HG02870 (cell line): ENCODE measurements around the gene PAH.

Experiments used
- ATAC-seq: cut with Tn5 transposase; IDR thresholded peaks from one replicate; pipeline ENCODE4 v1.9.1; 2021; ENCODE audit warnings: mild to moderate bottlenecking, moderate library complexity; ENCODE audit not compliant: unreplicated experiment

PAH gene

GRCh38 chr12:102917026-102917787 is at the start of gene PAH:
Gene PAH, minus strand, starts transcription at chr12:102917244. Its CDS starts 114 bp downstream, at chr12:102917130.
- no peak for ATAC-seq

- no peak for ATAC-seq
Measured at GRCh38 chr12:102966200-102966863, 49.3 kb upstream of the PAH start.

DNA sequence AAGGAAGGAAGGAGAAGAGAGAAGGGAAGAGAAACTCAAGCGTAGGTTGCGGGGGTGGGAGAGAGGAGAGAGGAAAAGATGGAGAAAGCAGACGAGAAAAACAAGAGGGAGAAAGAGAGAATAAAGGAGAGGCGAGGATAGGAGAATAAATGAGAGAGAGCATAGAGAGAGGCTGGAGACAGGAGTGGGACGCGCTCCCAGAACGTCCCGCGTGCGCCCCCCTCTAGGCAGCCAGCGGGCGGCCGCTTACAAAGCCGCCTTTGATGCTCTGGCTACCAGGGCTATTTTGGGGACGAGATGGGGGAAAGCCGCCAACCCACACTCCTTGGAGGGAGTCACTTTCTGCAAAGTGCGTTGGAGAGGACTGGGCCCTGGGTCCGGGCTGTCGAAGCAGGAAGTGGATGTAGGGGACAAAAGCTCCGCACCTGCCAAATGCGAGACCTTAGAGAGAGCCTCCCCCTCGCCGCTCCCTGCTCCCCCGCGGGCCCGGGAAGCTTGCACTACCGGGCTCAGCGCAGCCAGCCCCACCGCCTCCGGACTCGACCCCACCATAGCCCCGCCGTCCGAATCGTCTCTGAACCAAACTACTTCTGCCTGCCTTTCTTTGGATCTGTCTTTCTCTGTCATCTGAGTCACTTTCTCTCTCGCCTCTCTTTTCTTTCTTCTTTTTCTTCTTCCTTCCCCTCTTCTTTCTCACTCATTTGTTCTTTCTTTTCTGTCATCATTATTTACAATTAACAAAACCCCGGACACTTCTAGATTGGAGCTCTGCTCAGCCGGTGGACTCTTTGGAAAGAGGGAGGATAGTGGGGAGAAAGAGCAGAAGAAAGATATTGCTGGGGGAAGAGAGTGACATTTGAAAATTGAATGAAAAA is 48.5 kb upstream of the PAH start:
- ATAC-seq = no peak

GRCh38 chr12:102964872-102965271 is 47.8 kb upstream of the PAH start:
- ATAC-seq = no peak

DNA sequence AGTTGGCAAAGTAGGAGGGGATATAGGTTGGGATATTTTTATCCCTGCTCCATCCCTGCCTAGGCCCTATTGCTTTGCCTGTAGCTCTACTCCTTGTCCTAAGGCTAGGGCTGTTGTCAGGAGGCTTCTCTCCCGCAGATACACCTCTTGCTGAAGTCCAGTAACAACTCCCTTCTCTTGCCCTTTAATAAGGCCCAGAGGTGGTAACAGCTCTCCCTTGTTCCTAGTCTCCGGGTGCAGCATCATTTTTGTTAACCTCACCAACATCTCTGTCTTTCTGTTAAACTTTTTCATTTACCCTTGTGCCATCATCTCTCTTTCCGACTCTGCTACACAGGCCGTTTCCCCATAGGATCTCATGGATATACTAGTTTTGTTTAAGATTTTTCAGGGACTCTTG is 46.8 kb upstream of the PAH start:
- ATAC-seq = no peak

DNA sequence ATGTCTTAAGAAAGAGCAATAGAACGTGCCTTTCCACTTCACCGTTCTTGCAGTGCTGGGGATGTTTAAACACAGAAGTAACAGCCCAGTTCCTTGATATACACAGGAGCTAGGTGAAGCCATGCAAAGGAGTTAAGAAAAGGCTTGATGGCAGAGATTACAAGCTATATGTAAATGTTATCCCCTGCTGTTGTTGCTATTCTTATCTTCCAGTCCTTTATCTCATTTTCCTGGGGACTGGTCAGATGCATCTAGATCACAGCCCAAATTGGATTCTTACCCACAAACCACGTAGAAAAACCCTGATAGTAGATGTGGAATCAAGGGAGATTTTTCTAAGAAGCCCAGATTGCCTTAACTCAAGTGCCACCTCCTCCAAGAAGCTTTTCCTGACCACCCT is 45.9 kb upstream of the PAH start:
- no peak for ATAC-seq

DNA sequence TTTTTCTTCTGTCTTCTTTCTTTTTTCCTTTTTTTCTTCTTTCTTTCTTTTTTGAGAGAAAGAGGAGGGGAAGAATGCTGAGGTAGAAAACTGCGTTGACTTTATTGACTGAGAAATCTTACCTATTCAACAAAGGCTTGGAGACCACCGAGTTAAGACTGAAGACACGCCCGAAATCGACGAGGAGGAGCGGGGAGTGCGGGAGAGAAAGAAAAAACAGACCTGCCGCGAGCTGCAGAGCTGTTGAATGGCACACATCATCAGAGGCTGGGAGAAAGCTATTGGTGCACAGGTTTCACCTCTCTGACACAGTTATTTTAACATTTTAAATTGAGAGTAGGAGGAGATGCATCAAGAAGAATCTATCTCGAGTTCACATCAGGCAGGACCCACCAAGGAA is 45.5 kb upstream of the PAH start:
- no peak for ATAC-seq

- no peak for ATAC-seq
Measured at GRCh38 chr12:102961466-102961855, 44.4 kb upstream of the PAH start.

DNA sequence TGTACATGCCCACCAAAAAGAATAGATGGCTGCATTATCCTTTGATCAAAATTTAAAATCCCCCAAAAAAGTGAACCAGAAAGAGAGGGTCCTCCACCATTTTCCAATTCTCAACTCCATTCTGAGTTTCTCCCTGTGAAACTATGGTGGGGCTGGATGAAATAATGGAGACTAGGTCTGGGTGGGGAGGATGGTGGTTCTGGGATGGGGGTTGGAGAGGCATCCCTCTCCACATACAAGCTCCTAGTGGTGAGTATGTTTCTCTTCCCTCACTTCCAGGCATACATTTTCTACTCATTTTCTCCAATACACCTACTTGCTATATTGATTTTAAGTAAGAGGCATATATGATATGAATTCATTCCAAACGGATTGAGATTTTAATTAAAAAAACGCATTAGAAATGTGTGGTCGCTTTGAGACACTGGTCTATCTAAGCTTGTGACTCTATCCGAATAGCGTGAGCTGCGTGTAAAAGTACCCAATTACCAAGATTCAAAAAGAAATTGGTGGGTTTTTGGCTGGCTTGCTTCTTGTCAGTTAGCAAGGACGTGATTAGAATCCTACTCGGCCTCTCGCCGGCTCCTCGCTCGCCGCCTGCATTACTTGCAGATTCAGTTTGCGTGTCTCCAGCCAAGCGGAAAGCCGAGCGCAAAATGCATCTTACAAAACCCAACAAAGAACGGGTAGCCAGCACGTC is 43.9 kb upstream of the PAH start:
- ATAC-seq = no peak

DNA sequence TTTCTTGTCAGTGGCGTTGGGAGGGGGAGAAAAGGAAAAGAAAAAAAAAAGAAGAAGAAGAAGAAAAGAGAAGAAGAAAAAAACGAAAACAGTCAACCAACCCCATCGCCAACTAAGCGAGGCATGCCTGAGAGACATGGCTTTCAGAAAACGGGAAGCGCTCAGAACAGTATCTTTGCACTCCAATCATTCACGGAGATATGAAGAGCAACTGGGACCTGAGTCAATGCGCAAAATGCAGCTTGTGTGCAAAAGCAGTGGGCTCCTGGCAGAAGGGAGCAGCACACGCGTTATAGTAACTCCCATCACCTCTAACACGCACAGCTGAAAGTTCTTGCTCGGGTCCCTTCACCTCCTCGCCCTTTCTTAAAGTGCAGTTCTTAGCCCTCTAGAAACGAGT is 42.3 kb upstream of the PAH start:
- ATAC-seq = no peak

DNA sequence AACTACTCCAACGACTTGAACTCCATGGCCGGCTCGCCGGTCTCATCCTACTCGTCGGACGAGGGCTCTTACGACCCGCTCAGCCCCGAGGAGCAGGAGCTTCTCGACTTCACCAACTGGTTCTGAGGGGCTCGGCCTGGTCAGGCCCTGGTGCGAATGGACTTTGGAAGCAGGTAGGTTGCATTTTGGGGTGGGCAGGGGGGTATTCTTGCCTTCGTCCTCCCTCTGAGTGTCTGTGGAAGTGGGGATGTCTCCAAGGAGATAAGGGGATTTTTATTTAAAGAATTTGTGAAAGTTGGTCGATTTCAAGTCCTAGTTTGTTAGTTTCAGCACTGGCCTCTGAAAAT is 41.8 kb upstream of the PAH start:
- no peak for ATAC-seq

DNA sequence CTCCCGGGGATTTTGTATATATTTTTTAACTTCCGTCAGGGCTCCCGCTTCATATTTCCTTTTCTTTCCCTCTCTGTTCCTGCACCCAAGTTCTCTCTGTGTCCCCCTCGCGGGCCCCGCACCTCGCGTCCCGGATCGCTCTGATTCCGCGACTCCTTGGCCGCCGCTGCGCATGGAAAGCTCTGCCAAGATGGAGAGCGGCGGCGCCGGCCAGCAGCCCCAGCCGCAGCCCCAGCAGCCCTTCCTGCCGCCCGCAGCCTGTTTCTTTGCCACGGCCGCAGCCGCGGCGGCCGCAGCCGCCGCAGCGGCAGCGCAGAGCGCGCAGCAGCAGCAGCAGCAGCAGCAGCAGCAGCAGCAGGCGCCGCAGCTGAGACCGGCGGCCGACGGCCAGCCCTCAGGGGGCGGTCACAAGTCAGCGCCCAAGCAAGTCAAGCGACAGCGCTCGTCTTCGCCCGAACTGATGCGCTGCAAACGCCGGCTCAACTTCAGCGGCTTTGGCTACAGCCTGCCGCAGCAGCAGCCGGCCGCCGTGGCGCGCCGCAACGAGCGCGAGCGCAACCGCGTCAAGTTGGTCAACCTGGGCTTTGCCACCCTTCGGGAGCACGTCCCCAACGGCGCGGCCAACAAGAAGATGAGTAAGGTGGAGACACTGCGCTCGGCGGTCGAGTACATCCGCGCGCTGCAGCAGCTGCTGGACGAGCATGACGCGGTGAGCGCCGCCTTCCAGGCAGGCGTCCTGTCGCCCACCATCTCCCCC is 41.2 kb upstream of the PAH start:
- peak; percentile 53 for ATAC-seq

GRCh38 chr12:102957339-102958050 is 40.5 kb upstream of the PAH start, which contains the start of gene ASCL1:
Gene ASCL1, plus strand, starts transcription at chr12:102957674. Its CDS starts 571 bp downstream, at chr12:102958245.
- no peak for ATAC-seq

- no peak for ATAC-seq
Measured at GRCh38 chr12:102956738-102957327, 39.8 kb upstream of the PAH start.

- ATAC-seq = no peak
Measured at GRCh38 chr12:102955926-102956737, 39.1 kb upstream of the PAH start.

DNA sequence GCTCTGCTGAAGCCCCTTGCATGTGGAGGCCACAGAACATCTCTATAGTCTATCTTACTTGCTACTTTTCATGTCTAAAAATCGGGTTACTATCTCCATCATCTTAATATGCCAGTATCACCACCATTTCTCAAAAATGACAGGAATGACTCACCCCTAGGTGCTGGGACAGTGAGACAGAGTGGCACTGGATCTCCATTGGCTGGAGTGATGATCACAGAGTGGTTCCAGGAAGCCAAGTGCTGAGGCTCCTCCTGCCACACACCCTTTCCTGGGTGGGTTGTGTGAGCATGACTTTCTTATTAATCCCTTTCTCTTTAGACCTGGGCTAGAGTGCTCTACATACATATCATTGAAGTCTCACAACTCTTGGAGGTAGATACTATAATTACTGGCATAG is 37.1 kb upstream of the PAH start:
- ATAC-seq = no peak

DNA sequence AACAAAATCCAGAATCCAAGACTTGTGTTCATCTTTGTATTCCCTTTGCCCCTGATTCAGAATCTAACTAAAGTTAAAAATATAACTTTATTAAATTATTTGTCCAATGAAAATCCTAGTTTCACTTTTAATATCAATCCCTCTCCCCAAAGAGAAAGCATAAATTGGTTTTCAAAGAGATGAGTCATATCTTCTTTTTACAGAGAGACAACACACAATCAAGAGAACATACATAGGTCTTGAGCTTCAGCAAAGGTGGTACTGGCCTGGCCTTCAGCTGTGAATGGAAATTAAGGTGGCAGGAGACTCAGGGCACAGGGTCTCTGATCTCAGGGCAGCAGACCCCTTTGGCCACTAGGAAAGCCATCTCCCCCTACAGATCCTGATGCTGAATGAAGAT is 36.2 kb upstream of the PAH start:
- ATAC-seq = no peak

- no peak for ATAC-seq
Measured at GRCh38 chr12:102951841-102952240, 34.8 kb upstream of the PAH start.
